Mammary epithelial cell (primary cell): ENCODE data around the gene VPS4A.
"Not testable (repeated sequence)": the region's sequence is repeated elsewhere in the genome, so short reads cannot be mapped to it uniquely, and the experiment has no call there.

Experiments
- CTCF ChIP-seq, 2 donors: IDR thresholded peaks in 1 of 2; conservative IDR thresholded peaks in 1 of 2; 2 replicates each; pipeline ENCODE4 v1.5.1; 2011 to 2012; ENCODE audit warnings: inconsistent platforms in 2 of 2, low read length in 2 of 2, mild to moderate bottlenecking in 2 of 2, control low read depth in 1 of 2, low read depth in 1 of 2; ENCODE audit not compliant: insufficient read depth in 1 of 2; ENCODE audit errors: extremely low read depth in 1 of 2
- EZH2 ChIP-seq: IDR thresholded peaks from 2 replicates; pipeline ENCODE4 v1.6.1; 2012; ENCODE audit warnings: low read length, inconsistent platforms, borderline replicate concordance

- not testable (repeated sequence) for TF ChIP-seq CTCF (conservative IDR thresholded peaks at IDR 0.05 in 1 of 2, IDR thresholded peaks at IDR 0.05 in 1 of 2; ENCODE audit: extremely low read depth in 1 of 2, insufficient read depth in 1 of 2, low read depth in 1 of 2, low read length in 2 of 2); EZH2
Measured at GRCh38 chr16:69296771-69297170, 14.4 kb upstream of the VPS4A start.
